HCT116 (cell line): ENCODE data around the gene USP10.

ENCODE experiments used
- CTCF ChIP-seq, 3 experiments: fragments of 200-600 bp in 1 of 3; sonication (generic) in 1 of 3; IDR thresholded peaks in 2 of 3; conservative IDR thresholded peaks in 1 of 3; 2 replicates each; pipeline ENCODE4 v1.5.1; 2012 to 2017; ENCODE audit warnings: low read depth in 2 of 3, low read length in 2 of 3, antibody characterized with exemption in 1 of 3, borderline replicate concordance in 1 of 3, control low read depth in 1 of 3, mild to moderate bottlenecking in 1 of 3, mixed read lengths in 1 of 3, mixed run types in 1 of 3, moderate library complexity in 1 of 3; ENCODE audit not compliant: insufficient read depth in 1 of 3
- EGR1 ChIP-seq: IDR thresholded peaks from 2 replicates; pipeline ENCODE4 v1.6.1; 2012; ENCODE audit warnings: low read depth
- EZH2phosphoT487 ChIP-seq: fragments of 200-600 bp; IDR thresholded peaks from 2 replicates; pipeline ENCODE4 v1.6.1; 2018; ENCODE audit warnings: antibody characterized with exemption, borderline replicate concordance
- POLR2A ChIP-seq: IDR thresholded peaks from 2 replicates; pipeline ENCODE4 v1.7.0; 2011; ENCODE audit warnings: borderline replicate concordance; ENCODE audit not compliant: insufficient read depth, insufficient read length; ENCODE audit errors: extremely low read depth
- SRF ChIP-seq: IDR thresholded peaks from 2 replicates; pipeline ENCODE4 v1.6.1; 2012; ENCODE audit warnings: low read depth
- TCF7L2 ChIP-seq: IDR thresholded peaks from 2 replicates; pipeline ENCODE4 v1.7.0; 2011; ENCODE audit warnings: borderline replicate concordance, inconsistent platforms; ENCODE audit not compliant: insufficient read depth, insufficient read length; ENCODE audit errors: extremely low read depth
- TF ChIP-seq, protein P1 (sequence below): IDR thresholded peaks from 2 replicates; pipeline ENCODE4 v1.6.1; 2012; ENCODE audit warnings: low read depth

- no peak for TF ChIP-seq CTCF (IDR thresholded peaks at IDR 0.05 in 2 of 3, conservative IDR thresholded peaks at IDR 0.05 in 1 of 3; ENCODE audit: borderline replicate concordance in 1 of 3, insufficient read depth in 1 of 3, low read depth in 2 of 3, low read length in 2 of 3)
- TF ChIP-seq EZH2phosphoT487 = no peak
- TF ChIP-seq EGR1 = no peak
- TF ChIP-seq, protein P1, sequence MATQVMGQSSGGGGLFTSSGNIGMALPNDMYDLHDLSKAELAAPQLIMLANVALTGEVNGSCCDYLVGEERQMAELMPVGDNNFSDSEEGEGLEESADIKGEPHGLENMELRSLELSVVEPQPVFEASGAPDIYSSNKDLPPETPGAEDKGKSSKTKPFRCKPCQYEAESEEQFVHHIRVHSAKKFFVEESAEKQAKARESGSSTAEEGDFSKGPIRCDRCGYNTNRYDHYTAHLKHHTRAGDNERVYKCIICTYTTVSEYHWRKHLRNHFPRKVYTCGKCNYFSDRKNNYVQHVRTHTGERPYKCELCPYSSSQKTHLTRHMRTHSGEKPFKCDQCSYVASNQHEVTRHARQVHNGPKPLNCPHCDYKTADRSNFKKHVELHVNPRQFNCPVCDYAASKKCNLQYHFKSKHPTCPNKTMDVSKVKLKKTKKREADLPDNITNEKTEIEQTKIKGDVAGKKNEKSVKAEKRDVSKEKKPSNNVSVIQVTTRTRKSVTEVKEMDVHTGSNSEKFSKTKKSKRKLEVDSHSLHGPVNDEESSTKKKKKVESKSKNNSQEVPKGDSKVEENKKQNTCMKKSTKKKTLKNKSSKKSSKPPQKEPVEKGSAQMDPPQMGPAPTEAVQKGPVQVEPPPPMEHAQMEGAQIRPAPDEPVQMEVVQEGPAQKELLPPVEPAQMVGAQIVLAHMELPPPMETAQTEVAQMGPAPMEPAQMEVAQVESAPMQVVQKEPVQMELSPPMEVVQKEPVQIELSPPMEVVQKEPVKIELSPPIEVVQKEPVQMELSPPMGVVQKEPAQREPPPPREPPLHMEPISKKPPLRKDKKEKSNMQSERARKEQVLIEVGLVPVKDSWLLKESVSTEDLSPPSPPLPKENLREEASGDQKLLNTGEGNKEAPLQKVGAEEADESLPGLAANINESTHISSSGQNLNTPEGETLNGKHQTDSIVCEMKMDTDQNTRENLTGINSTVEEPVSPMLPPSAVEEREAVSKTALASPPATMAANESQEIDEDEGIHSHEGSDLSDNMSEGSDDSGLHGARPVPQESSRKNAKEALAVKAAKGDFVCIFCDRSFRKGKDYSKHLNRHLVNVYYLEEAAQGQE = no peak
- TF ChIP-seq POLR2A = no peak
- TF ChIP-seq TCF7L2 = no peak
- no peak for TF ChIP-seq SRF
These were observed 25.0 kb downstream of the USP10 start for GRCh38 chr16:84724606-84725309.
